Fibroblast of gingiva (primary cell): ENCODE data around the gene FRMD7.

Experiments
- DNase-seq: peaks from one replicate; pipeline ENCODE4 v3.0.0-alpha.2; 2011; ENCODE audit warnings: low read depth

FRMD7 gene

DNA sequence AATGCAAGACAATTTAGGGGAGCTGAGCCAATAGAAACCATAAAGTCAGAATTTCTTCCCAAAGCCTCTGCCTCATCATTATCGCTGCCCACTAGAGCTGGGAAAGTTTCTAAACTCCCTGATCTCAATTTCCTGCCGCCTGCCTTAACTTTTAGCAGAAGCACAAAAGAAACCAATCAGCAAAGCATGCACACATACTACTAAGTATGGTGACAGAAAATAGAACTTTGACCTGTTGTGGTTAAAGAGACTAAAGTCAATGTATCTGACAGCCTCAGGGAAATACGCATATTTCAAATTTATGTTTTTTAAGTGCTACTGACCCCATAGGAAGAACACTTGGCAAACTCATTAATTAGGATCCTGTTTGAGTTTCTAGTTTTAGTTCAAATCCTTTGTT is 94.7 kb downstream of the FRMD7 start:
- DNase-seq, result no peak

DNA sequence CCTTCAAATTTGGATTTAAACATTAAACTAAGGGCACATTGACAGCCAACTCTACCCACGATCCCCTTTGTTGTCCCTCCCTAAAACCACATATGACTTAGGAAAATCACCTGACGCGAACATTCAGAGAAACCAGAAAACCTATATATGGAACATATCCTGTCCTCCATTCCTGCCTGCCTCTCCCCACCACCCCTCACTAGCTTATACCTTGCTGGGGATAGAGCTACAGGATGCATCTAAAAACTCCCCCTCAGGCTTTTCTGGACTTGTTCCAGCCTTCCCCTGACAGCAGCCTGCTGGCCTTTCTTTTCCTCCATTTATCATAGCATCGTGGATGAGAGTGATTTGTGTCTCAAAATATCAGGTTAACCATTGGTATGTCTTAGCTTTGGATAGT is 96.0 kb downstream of the FRMD7 start:
- DNase-seq, result no peak

DNA sequence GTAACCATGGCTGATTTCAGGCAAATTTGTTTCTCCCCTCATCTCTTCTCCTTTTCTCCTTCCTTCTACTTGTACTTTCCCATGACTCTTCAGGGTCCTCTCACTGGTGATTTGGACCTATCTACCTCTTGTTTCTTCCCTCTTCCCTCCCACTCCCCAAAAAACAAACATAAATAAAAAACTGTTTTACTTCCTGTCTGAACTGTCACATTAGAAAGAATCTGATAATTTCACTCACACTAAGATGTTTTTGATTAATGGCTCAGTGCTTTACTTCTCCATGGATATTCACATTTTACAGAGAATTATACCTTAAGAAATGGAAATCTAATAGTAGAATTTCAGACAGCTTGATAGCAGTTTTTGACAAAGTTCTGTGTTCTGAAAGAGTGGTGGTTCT is 97.6 kb downstream of the FRMD7 start:
- no peak for DNase-seq
